Astrocyte of the spinal cord (primary cell): ENCODE data around the gene RP9.

Experiments used
- DNase-seq: peaks from one replicate; pipeline ENCODE4 v3.0.0; 2011; ENCODE audit warnings: low read depth, low spot score
- H3K4me3 ChIP-seq: 2 replicates; pipeline ENCODE4 v1.5.1; 2011; ENCODE audit warnings: low read depth, mild to moderate bottlenecking, low read length, moderate library complexity
- CTCF ChIP-seq: IDR thresholded peaks from 2 replicates; pipeline ENCODE4 v1.5.1; 2012; ENCODE audit warnings: low read depth, mild to moderate bottlenecking, low read length, inconsistent platforms
- in situ Hi-C: cut with HindIII; loops from 2 replicates; pipeline ENCODE4 v1.10.0; 2017; ENCODE audit warnings: low sequenced_read_pairs

The RP9 gene

DNA sequence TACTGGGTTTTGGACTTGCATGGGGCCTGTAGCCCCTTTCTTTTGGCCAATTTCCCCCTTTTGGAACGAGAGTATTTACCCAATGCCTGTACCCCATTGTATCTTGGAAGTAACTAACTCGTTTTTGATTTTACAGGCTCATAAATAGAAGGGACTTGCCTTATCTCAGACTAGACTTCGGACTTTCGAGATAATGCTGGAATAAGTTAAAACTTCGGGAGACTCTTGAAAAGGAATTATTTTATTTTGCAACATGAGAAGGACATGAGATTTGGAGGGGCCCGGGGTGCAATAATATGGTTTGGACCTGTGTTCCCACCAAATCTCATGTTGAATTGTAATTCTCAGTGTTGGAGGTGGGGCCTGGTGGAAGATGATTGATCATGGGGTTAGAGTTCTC lies 38.4 kb downstream of the RP9 start:
- TF ChIP-seq CTCF = no peak
- no peak overlapping the region for H3K4me3 ChIP-seq
- in situ Hi-C loops = no loop called here
- no peak for DNase-seq

- TF ChIP-seq CTCF = no peak
- in situ Hi-C loops = no loop called here
Measured at GRCh38 chr7:33070277-33070676, 38.9 kb downstream of the RP9 start.

DNA sequence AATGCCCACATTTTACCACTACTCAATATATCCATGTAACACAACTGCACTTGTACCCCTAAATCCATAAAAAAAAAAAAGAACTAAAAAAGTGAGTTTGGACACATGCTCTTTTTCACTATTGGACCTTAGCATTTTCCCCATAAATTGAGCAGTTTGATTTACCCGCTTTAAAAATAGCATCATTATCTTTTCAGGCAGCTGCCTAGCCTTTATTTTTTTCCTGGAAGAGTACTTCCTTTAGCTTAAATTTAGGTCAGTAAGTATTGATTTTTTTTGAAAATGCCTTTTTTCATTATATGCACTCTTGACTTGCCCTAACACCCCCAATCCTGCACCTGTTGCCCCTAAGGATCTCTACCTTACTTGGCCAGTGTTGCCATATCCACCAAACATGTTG lies 41.3 kb downstream of the RP9 start:
- no peak overlapping the region for H3K4me3 ChIP-seq
- no peak for TF ChIP-seq CTCF
- in situ Hi-C loops = no loop called here
- DNase-seq = no peak

More at GRCh38 chr7:33070277-33070676, 38.9 kb downstream of the RP9 start:
- no peak for DNase-seq
- no peak overlapping the region for H3K4me3 ChIP-seq

DNA sequence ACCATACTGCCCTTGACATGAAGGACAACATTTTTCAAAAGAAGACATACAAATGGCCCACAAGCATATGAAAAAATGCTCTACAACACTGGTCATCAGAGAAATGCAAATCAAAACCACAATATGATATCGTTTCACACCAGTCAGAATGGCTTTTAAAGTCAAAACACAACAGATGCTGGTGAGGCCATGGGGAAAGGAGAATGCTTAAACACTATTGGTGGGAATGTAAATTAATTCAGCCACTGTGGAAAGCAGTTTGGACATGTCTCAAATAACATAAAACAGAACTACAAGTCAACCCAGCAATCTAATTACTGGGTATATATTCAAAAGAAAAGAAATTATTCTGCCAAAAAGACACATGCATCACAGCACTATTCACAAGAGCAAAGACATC lies 42.4 kb downstream of the RP9 start:
- no peak overlapping the region for H3K4me3 ChIP-seq
- no peak for DNase-seq
- no peak for TF ChIP-seq CTCF
- in situ Hi-C loops = no loop called here

- TF ChIP-seq CTCF = no peak
- H3K4me3 ChIP-seq = no peak overlapping the region
- in situ Hi-C loops = no loop called here
- DNase-seq = no peak
Measured at GRCh38 chr7:33065981-33066380, 43.2 kb downstream of the RP9 start.

GRCh38 chr7:33062782-33063443 lies 46.3 kb downstream of the RP9 start:
- TF ChIP-seq CTCF = no peak
- peak; percentile 98 for DNase-seq
- peak overlapping the region; percentile 75 for H3K4me3 ChIP-seq
- in situ Hi-C loops = no loop called here
